A549 (cell line): ENCODE data around the gene ATF4. TPM values are rescaled to one million over a fixed set of nuclear protein-coding genes. Genes with fewer than 3 reads are reported as not detected.

Source experiments
- ATAC-seq, 2 experiments: fragments of 200-7000 bp in 1 of 2; fragments of >200 bp in 1 of 2; cut with Nextera tagmentation in 1 of 2; cut with Tn5 transposase in 1 of 2; 3 replicates each; pipeline versions ENCODE4 v1.8.0 to v1.9.1; 2018 to 2020; ENCODE audit warnings: mild to moderate bottlenecking in 1 of 2, moderate library complexity in 1 of 2
- CTCF ChIA-PET: fragments of 300-600 bp; sonication (Branson Sonifier 250); formaldehyde crosslinking; extraction: SDS; loops from one replicate; lab custom pipeline; 2021; ENCODE audit warnings: antibody characterized with exemption, inconsistent platforms; lab: Yijun Ruan, JAX
- POLR2A ChIA-PET: fragments of 350-600 bp; formaldehyde crosslinking; extraction: SDS; loops from one replicate; lab custom pipeline; 2021; ENCODE audit warnings: antibody characterized with exemption, inconsistent platforms; lab: Yijun Ruan, JAX
- DNase-seq, 2 experiments: peaks; one replicate each; pipeline versions ENCODE4 v3.0.0 to v3.0.0-alpha.2; 2011 to 2016; ENCODE audit warnings: low read depth in 1 of 2, low spot score in 1 of 2
- FAIRE-seq: peaks from 2 replicates; lab custom pipeline; 2011; peaks lifted over from hg19 to GRCh38; lab: Jason Lieb, UNC
- H3K27ac ChIP-seq, 2 experiments: fragments of >200 bp; sonication (Bioruptor Twin); formaldehyde crosslinking; 3 replicates each; pipeline ENCODE4 v1.5.1; 2016 to 2017
- H3K4me1 ChIP-seq: fragments of >200 bp; sonication (Bioruptor Twin); formaldehyde crosslinking; 3 replicates; pipeline ENCODE4 v1.6.1; 2016
- H3K4me2 ChIP-seq: fragments of >200 bp; sonication (Bioruptor Twin); formaldehyde crosslinking; 3 replicates; pipeline ENCODE4 v1.6.1; 2016
- H3K4me3 ChIP-seq: fragments of >200 bp; sonication (Bioruptor Twin); formaldehyde crosslinking; 3 replicates; pipeline ENCODE4 v1.5.1; 2016
- H3K9me3 ChIP-seq: fragments of >200 bp; sonication (Bioruptor Twin); formaldehyde crosslinking; 3 replicates; pipeline ENCODE4 v1.6.1; 2016
- ESRRA ChIP-seq: fragments of 150-350 bp; IDR thresholded peaks from 2 replicates; pipeline ENCODE4 v1.6.1; 2014; ENCODE audit warnings: mild to moderate bottlenecking, low read length, borderline replicate concordance
- FOSL2 ChIP-seq, 2 experiments: fragments of 450-650 bp in 1 of 2; fragments of >200 bp in 1 of 2; sonication (Bioruptor Twin) in 1 of 2; formaldehyde crosslinking; IDR thresholded peaks; 2 replicates each; pipeline versions ENCODE4 v1.5.0 to v1.6.1; 2016 to 2020; ENCODE audit warnings: mild to moderate bottlenecking in 1 of 2, moderate library complexity in 1 of 2
- FOXS1 ChIP-seq: fragments of 250-450 bp; sonication (Bioruptor Pico); IDR thresholded peaks from 2 replicates; pipeline ENCODE4 v1.5.0; 2020; ENCODE audit warnings: mild to moderate bottlenecking, moderate library complexity
- GATA3 ChIP-seq: IDR thresholded peaks from 2 replicates; pipeline ENCODE4 v1.6.1; 2012; ENCODE audit warnings: borderline replicate concordance
- HEYL ChIP-seq: fragments of 250-450 bp; sonication (Bioruptor Pico); IDR thresholded peaks from 2 replicates; pipeline ENCODE4 v1.8.0; 2021; ENCODE audit warnings: mild to moderate bottlenecking, moderate library complexity
- HOXA7 ChIP-seq: fragments of 250-450 bp; sonication (Bioruptor Pico); IDR thresholded peaks from 2 replicates; pipeline ENCODE4 v1.5.0; 2020; ENCODE audit warnings: mild to moderate bottlenecking, moderate library complexity
- JUN ChIP-seq, 2 experiments: fragments of >200 bp; sonication (Bioruptor Twin); formaldehyde crosslinking; IDR thresholded peaks; 2 replicates in 1 of 2; 3 replicates in 1 of 2; pipeline ENCODE4 v1.6.1; 2016 to 2017
- PHF8 ChIP-seq: fragments of 200-600 bp; sonication (generic); IDR thresholded peaks from 2 replicates; pipeline ENCODE4 v1.6.1; 2016; ENCODE audit warnings: low read depth, mild to moderate bottlenecking, antibody characterized with exemption, moderate library complexity, borderline replicate concordance
- POLR2AphosphoS2 ChIP-seq: conservative IDR thresholded peaks from 2 replicates; pipeline ENCODE4 v1.6.1; 2012; ENCODE audit warnings: low read length, improper control_type of control experiment, inconsistent platforms
- RARB ChIP-seq: fragments of 250-450 bp; sonication (Bioruptor Pico); IDR thresholded peaks from 2 replicates; pipeline ENCODE4 v1.8.0; 2021; ENCODE audit warnings: mild to moderate bottlenecking, moderate library complexity
- TP53 ChIP-seq: fragments of 250-450 bp; sonication (Bioruptor Pico); IDR thresholded peaks from 2 replicates; pipeline ENCODE4 v1.5.0; 2021; ENCODE audit warnings: mild to moderate bottlenecking, moderate library complexity
- WGBS: methylation state at CpG from one replicate; pipeline ENCODE4 v1.1.6; 2017; ENCODE audit errors: missing lambda C conversion rate; 5-methylcytosine and 5-hydroxymethylcytosine counted together
- polyA plus RNA-seq, 4 experiments: library from polyadenylated mRNA; depleted of rRNA in 3 of 4; stranded (reverse); fragments of >200 nt; fragmentation: RNase III in 1 of 4; extraction: RNeasy Plus Mini Kit Qiagen cat#74134 plus additional on column Dnase treatment in 1 of 4; gene quantifications; 2 replicates in 3 of 4; 3 replicates in 1 of 4; pipeline ENCODE4 v1.2.3, GENCODE V29; 2011 to 2017
- TF ChIP-seq, protein P1 (sequence below): fragments of 200-600 bp; sonication (generic); IDR thresholded peaks from 2 replicates; pipeline ENCODE4 v1.6.1; 2016; ENCODE audit warnings: antibody characterized with exemption, mild to moderate bottlenecking, moderate library complexity
- TF ChIP-seq, protein P2 (sequence below): fragments of 250-450 bp; sonication (Bioruptor Pico); IDR thresholded peaks from 2 replicates; pipeline ENCODE4 v1.5.0; 2021; ENCODE audit warnings: mild to moderate bottlenecking, moderate library complexity, borderline replicate concordance

ATF4 gene
- polyA plus RNA-seq, 2 of the 4 experiments (the other 2 are of a cell fraction): 242 to 593 TPM

- TF ChIP-seq, protein P1, sequence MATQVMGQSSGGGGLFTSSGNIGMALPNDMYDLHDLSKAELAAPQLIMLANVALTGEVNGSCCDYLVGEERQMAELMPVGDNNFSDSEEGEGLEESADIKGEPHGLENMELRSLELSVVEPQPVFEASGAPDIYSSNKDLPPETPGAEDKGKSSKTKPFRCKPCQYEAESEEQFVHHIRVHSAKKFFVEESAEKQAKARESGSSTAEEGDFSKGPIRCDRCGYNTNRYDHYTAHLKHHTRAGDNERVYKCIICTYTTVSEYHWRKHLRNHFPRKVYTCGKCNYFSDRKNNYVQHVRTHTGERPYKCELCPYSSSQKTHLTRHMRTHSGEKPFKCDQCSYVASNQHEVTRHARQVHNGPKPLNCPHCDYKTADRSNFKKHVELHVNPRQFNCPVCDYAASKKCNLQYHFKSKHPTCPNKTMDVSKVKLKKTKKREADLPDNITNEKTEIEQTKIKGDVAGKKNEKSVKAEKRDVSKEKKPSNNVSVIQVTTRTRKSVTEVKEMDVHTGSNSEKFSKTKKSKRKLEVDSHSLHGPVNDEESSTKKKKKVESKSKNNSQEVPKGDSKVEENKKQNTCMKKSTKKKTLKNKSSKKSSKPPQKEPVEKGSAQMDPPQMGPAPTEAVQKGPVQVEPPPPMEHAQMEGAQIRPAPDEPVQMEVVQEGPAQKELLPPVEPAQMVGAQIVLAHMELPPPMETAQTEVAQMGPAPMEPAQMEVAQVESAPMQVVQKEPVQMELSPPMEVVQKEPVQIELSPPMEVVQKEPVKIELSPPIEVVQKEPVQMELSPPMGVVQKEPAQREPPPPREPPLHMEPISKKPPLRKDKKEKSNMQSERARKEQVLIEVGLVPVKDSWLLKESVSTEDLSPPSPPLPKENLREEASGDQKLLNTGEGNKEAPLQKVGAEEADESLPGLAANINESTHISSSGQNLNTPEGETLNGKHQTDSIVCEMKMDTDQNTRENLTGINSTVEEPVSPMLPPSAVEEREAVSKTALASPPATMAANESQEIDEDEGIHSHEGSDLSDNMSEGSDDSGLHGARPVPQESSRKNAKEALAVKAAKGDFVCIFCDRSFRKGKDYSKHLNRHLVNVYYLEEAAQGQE: no peak
- TF ChIP-seq ESRRA (no peak), JUN (IDR thresholded peaks at IDR 0.05) (peak in 1 of 2 experiments; percentile 72; a peak in 4 of 5 replicates), PHF8 (no peak), FOSL2 (IDR thresholded peaks at IDR 0.05) (no peak), FOSL2 (CRISPR knock-in tag; IDR thresholded peaks at IDR 0.05) (peak; percentile 10; the same call in 1 of the 2 replicates), HOXA7 (CRISPR knock-in tag) (peak; percentile 97), FOXS1 (CRISPR knock-in tag) (no peak)
- TF ChIP-seq, protein P2, sequence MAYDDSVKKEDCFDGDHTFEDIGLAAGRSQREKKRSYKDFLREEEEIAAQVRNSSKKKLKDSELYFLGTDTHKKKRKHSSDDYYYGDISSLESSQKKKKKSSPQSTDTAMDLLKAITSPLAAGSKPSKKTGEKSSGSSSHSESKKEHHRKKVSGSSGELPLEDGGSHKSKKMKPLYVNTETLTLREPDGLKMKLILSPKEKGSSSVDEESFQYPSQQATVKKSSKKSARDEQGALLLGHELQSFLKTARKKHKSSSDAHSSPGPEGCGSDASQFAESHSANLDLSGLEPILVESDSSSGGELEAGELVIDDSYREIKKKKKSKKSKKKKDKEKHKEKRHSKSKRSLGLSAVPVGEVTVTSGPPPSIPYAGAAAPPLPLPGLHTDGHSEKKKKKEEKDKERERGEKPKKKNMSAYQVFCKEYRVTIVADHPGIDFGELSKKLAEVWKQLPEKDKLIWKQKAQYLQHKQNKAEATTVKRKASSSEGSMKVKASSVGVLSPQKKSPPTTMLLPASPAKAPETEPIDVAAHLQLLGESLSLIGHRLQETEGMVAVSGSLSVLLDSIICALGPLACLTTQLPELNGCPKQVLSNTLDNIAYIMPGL (CRISPR knock-in tag): 0 out of 2 replicates have a peak, but pooled peaks have one; percentile 14
- TF ChIP-seq, all 56 proteins: peak for 10
These were observed 2.4 kb downstream of the ATF4 start (continued) for GRCh38 chr22:39522567-39523300.

DNA sequence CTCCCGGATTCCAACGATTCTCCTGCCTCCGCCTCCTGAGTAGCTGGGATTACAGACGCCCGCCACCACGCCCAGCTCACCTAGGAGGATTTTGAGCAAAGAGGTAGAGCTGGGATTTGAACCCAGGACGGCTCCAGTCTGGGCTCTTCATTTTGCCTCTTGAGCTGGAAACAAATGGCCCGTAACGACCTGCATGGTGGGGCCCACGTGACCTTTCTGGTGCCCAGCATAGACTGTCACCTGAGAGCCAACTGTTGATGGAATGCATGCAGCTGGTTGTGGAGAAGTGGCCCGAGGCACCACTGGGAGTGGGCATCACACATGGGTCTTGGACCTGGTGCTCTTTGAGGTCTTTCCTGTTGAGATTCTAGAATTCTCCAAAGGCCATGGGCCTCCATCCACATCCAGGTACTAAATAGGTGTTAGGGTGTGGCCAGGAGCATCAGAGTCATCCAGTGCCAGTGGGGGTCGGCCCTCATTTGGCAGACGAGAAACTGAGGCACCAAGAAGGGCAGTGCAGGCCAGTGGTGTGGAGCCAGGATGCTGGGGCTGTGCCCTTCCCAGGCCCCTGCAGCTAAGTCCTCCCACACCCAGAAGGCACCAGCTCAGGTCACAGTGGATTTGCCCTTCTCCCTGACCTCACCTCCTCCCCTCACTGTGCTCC lies 3.9 kb downstream of the ATF4 start:
- POLR2A ChIA-PET: no interaction called here
- FAIRE-seq (no peak), ATAC-seq (no peak)
- Histone ChIP-seq H3K4me2 (peak overlapping the region; percentile 99; the same call in 2 of the 3 replicates), H3K4me3 (no peak overlapping the region), H3K27ac (peak overlapping the region in 1 of 2 experiments; percentile 36; a peak in 1 of 6 replicates), H3K4me1 (peaks cover 23% of the 10 kb centered on the region), H3K9me3 (no peaks in the 10 kb centered on the region)
- CTCF ChIA-PET: interaction anchor here (1.0 to 8.9 kb wide), 5 partner anchors 8 to 501 kb away, joined by 3 to 80 read pairs (median 6); no protein-coding TSS in a partner anchor
- TF ChIP-seq POLR2AphosphoS2: peak; percentile 79; the same call in 1 of the 2 replicates
- TF ChIP-seq GATA3: no peak
- no peak for TF ChIP-seq TP53 (CRISPR knock-in tag)
- no peak for TF ChIP-seq RARB
- no peak for TF ChIP-seq HEYL (CRISPR knock-in tag)
- 0 out of 5 replicates have a peak, but pooled peaks of 1 of the 2 experiments have one; percentile 17 for TF ChIP-seq JUN (IDR thresholded peaks at IDR 0.05)
- TF ChIP-seq, all 56 proteins: peak for 2
- DNase-seq: no peak
- WGBS: 85% methylated on average over 12 of the region's 13 CpGs
